Chondrocyte (in vitro differentiated cells): ENCODE measurements around the gene MYO16. TPM values are rescaled to one million over a fixed set of nuclear protein-coding genes. Genes with fewer than 3 reads are reported as not detected.

Source experiments
- DNase-seq: peaks from one replicate; pipeline ENCODE4 v3.0.0; 2021; ENCODE audit warnings: mixed read lengths, low spot score
- H3K27ac Mint-ChIP-seq: one replicate; pipeline ENCODE4 v1.8.0; 2021; ENCODE audit warnings: mild to moderate bottlenecking, moderate library complexity, mixed read lengths; ENCODE audit not compliant: unreplicated experiment
- H3K27me3 Mint-ChIP-seq: 2 replicates; pipeline ENCODE4 v1.8.0; 2021; ENCODE audit warnings: low read depth, mixed read lengths
- H3K36me3 Mint-ChIP-seq: 2 replicates; pipeline ENCODE4 v1.8.0; 2021; ENCODE audit warnings: low read depth, mixed read lengths
- H3K4me1 Mint-ChIP-seq: 2 replicates; pipeline ENCODE4 v1.8.0; 2021; ENCODE audit warnings: low read depth, mild to moderate bottlenecking, mixed read lengths
- H3K4me3 Mint-ChIP-seq: one replicate; pipeline ENCODE4 v1.8.0; 2021; ENCODE audit warnings: mild to moderate bottlenecking, moderate library complexity, mixed read lengths; ENCODE audit not compliant: unreplicated experiment
- H3K9me3 Mint-ChIP-seq: 2 replicates; pipeline ENCODE4 v1.8.0; 2021; ENCODE audit warnings: low read depth, mixed read lengths
- CTCF ChIP-seq: fragments of 200-600 bp; sonication (generic); IDR thresholded peaks from 2 replicates; pipeline ENCODE4 v1.5.0; 2021; ENCODE audit warnings: antibody characterized with exemption, mild to moderate bottlenecking, moderate library complexity
- total RNA-seq: library from RNA; stranded (reverse); gene quantifications from 3 replicates; pipeline ENCODE4 v1.2.1, GENCODE V29; 2021

MYO16 gene
- total RNA-seq, 1 donor from 2014 or later: 0.12 TPM

- peaks cover 9% of the 10 kb centered on the region for H3K4me1 Mint-ChIP-seq
- no peak for DNase-seq
- no peak overlapping the region for H3K4me3 Mint-ChIP-seq
- H3K27me3 Mint-ChIP-seq: no peaks in the 10 kb centered on the region
- H3K27ac Mint-ChIP-seq: no peak overlapping the region
- no peak for TF ChIP-seq CTCF
- H3K9me3 Mint-ChIP-seq: peaks cover 4% of the 10 kb centered on the region
- peaks cover 1% of the 10 kb centered on the region for H3K36me3 Mint-ChIP-seq
Measured at GRCh38 chr13:109233293-109233692, 603.9 kb downstream of the MYO16 start.

- Mint-ChIP-seq H3K27ac (no peak overlapping the region), H3K27me3 (no peaks in the 10 kb centered on the region), H3K36me3 (no peaks in the 10 kb centered on the region), H3K4me1 (peaks cover 18% of the 10 kb centered on the region), H3K9me3 (no peaks in the 10 kb centered on the region), H3K4me3 (no peak overlapping the region)
- no peak for DNase-seq
- no peak for TF ChIP-seq CTCF
Measured at GRCh38 chr13:109235901-109236300, 606.5 kb downstream of the MYO16 start.

- Mint-ChIP-seq H3K9me3 (peaks cover 5% of the 10 kb centered on the region), H3K27me3 (no peaks in the 10 kb centered on the region), H3K27ac (peak overlapping the region; percentile 14), H3K36me3 (no peaks in the 10 kb centered on the region), H3K4me1 (peaks cover 50% of the 10 kb centered on the region), H3K4me3 (no peak overlapping the region)
- TF ChIP-seq CTCF: no peak
- no peak for DNase-seq
Measured at GRCh38 chr13:109241160-109241559, 611.7 kb downstream of the MYO16 start.

- TF ChIP-seq CTCF: no peak
- H3K4me1 Mint-ChIP-seq: peaks cover 54% of the 10 kb centered on the region
- DNase-seq: no peak
- H3K4me3 Mint-ChIP-seq: peak overlapping the region; percentile 21
- peak overlapping the region; percentile 95 for H3K27ac Mint-ChIP-seq
- H3K36me3 Mint-ChIP-seq: peaks cover 1% of the 10 kb centered on the region
- H3K9me3 Mint-ChIP-seq: peaks cover 11% of the 10 kb centered on the region
- no peaks in the 10 kb centered on the region for H3K27me3 Mint-ChIP-seq
Measured at GRCh38 chr13:109243311-109243951, 614.0 kb downstream of the MYO16 start.

GRCh38 chr13:109244566-109244965 is 615.2 kb downstream of the MYO16 start:
- H3K36me3 Mint-ChIP-seq: peaks cover 8% of the 10 kb centered on the region
- peaks cover 19% of the 10 kb centered on the region for H3K9me3 Mint-ChIP-seq
- peak overlapping the region; percentile 95 for H3K27ac Mint-ChIP-seq
- no peaks in the 10 kb centered on the region for H3K27me3 Mint-ChIP-seq
- no peak for TF ChIP-seq CTCF
- no peak for DNase-seq
- H3K4me1 Mint-ChIP-seq: peaks cover 54% of the 10 kb centered on the region
- no peak overlapping the region for H3K4me3 Mint-ChIP-seq
